A673 (cell line): Measurements from ENCODE around the gene PON2. TPM values are rescaled to one million over a fixed set of nuclear protein-coding genes. Genes with fewer than 3 reads are reported as not detected.

Experiments used
- BruUV-seq: library from RNA; stranded (reverse); fragments of 400-500 nt; replicated peaks from 2 replicates; lab custom pipeline; 2021; lab: Mats Ljungman, UMichigan
- CTCF ChIA-PET: fragments of 300-600 bp; sonication (Branson Sonifier 250); formaldehyde crosslinking; loops from one replicate; lab custom pipeline; 2022; ENCODE audit warnings: antibody characterized with exemption; lab: Charles Lee
- POLR2A ChIA-PET: fragments of 300-600 bp; sonication (Branson Sonifier 250); formaldehyde crosslinking; loops from one replicate; lab custom pipeline; 2022; ENCODE audit warnings: antibody characterized with exemption; ENCODE audit not compliant: low non-redundant PET; lab: Charles Lee
- DNase-seq: peaks from one replicate; pipeline ENCODE4 v3.0.0-alpha.2; 2015; ENCODE audit warnings: low spot score
- H3K27ac ChIP-seq: fragments of 200-600 bp; sonication (generic); 2 replicates; pipeline ENCODE4 v1.5.1; 2016; ENCODE audit warnings: mixed run types, low read depth, mild to moderate bottlenecking, mixed read lengths, antibody characterized with exemption, low read length; ENCODE audit not compliant: poor library complexity, severe bottlenecking
- H3K27me3 ChIP-seq: fragments of 200-600 bp; sonication (generic); replicated peaks from 2 replicates; pipeline ENCODE4 v1.6.1; 2017; ENCODE audit warnings: mixed run types, low read depth, mild to moderate bottlenecking, mixed read lengths, antibody characterized with exemption, low read length; ENCODE audit not compliant: insufficient read depth, poor library complexity
- H3K36me3 ChIP-seq: fragments of 200-600 bp; sonication (generic); 2 replicates; pipeline ENCODE4 v1.6.1; 2016; ENCODE audit warnings: mixed run types, mild to moderate bottlenecking, mixed read lengths, antibody characterized with exemption, low read length; ENCODE audit not compliant: insufficient read depth, poor library complexity, severe bottlenecking
- H3K4me1 ChIP-seq: fragments of 200-600 bp; sonication (generic); 2 replicates; pipeline ENCODE4 v1.6.1; 2017; ENCODE audit warnings: mixed run types, mild to moderate bottlenecking, mixed read lengths, antibody characterized with exemption, low read length; ENCODE audit not compliant: insufficient read depth, poor library complexity, severe bottlenecking
- H3K4me3 ChIP-seq: fragments of 200-600 bp; sonication (generic); 2 replicates; pipeline ENCODE4 v1.5.1; 2016; ENCODE audit warnings: low read depth, mixed run types, mild to moderate bottlenecking, mixed read lengths, low read length; ENCODE audit not compliant: poor library complexity, severe bottlenecking
- H3K9me3 ChIP-seq: fragments of 200-600 bp; sonication (generic); 2 replicates; pipeline ENCODE4 v1.6.1; 2016; ENCODE audit warnings: mixed run types, low read depth, mild to moderate bottlenecking, mixed read lengths, antibody characterized with exemption, low read length; ENCODE audit not compliant: poor library complexity, severe bottlenecking
- CTCF ChIP-seq: fragments of 300-800, 200-600 bp; sonication (generic); conservative IDR thresholded peaks from 2 replicates; pipeline ENCODE4 v1.5.1; 2017; ENCODE audit warnings: low read depth, mild to moderate bottlenecking, antibody characterized with exemption, low read length, moderate library complexity, mixed read lengths
- EZH2 ChIP-seq: fragments of 200-600 bp; sonication (generic); IDR thresholded peaks from 2 replicates; pipeline ENCODE4 v1.6.1; 2017; ENCODE audit warnings: borderline replicate concordance, low read depth, mild to moderate bottlenecking, mixed read lengths, antibody characterized with exemption, low read length; ENCODE audit not compliant: poor library complexity, severe bottlenecking
- intact Hi-C: fragments of 100-400 bp; cut with micrococcal nuclease; formaldehyde crosslinking; loops from one replicate; pipeline ENCODE4 v1.10.0; 2022; ENCODE audit not compliant: unreplicated experiment
- total RNA-seq: library from RNA; stranded (reverse); gene quantifications from 2 replicates; pipeline ENCODE4 v1.2.3, GENCODE V29; 2021

The PON2 gene
- total RNA-seq, 1 experiment from 2014 or later: 67.6 TPM

- Histone ChIP-seq H3K36me3 (no peaks in the 10 kb centered on the region), H3K9me3 (no peaks in the 10 kb centered on the region), H3K4me1 (no peaks in the 10 kb centered on the region), H3K27ac (no peak overlapping the region), H3K4me3 (no peak overlapping the region), H3K27me3 (no peaks in the 10 kb centered on the region)
- no TSS peak for BruUV-seq
- ChIA-PET POLR2A (no interaction called here), CTCF (no interaction called here)
- no peak for TF ChIP-seq CTCF
- no peak for TF ChIP-seq EZH2
- intact Hi-C loops: no loop called here
- no peak for DNase-seq
Measured at GRCh38 chr7:95375591-95376257, 59.1 kb downstream of the PON2 start.

- ChIA-PET CTCF (no interaction called here), POLR2A (no interaction called here)
- BruUV-seq: no TSS peak
- intact Hi-C loops: no loop called here
- Histone ChIP-seq H3K36me3 (no peaks in the 10 kb centered on the region), H3K27ac (no peak overlapping the region), H3K4me3 (no peak overlapping the region), H3K9me3 (no peaks in the 10 kb centered on the region), H3K4me1 (no peaks in the 10 kb centered on the region), H3K27me3 (no peaks in the 10 kb centered on the region)
- DNase-seq: no peak
- TF ChIP-seq EZH2 (no peak), CTCF (peak; percentile 34; the same call in 1 of the 2 replicates)
Measured at GRCh38 chr7:95373323-95373722, 61.5 kb downstream of the PON2 start.

GRCh38 chr7:95368235-95368634, 66.6 kb downstream of the PON2 start:
- Histone ChIP-seq H3K4me1 (no peaks in the 10 kb centered on the region), H3K9me3 (no peaks in the 10 kb centered on the region), H3K27me3 (no peaks in the 10 kb centered on the region), H3K27ac (no peak overlapping the region), H3K36me3 (no peaks in the 10 kb centered on the region), H3K4me3 (no peak overlapping the region)
- DNase-seq: no peak
- BruUV-seq: no TSS peak
- TF ChIP-seq EZH2 (no peak), CTCF (no peak)
- POLR2A ChIA-PET: no interaction called here
- CTCF ChIA-PET: no interaction called here
- intact Hi-C loops: no loop called here
